Chondrocyte (in vitro differentiated cells): ENCODE measurements around the gene RPH3AL. TPM values are rescaled to one million over a fixed set of nuclear protein-coding genes. Genes with fewer than 3 reads are reported as not detected.

Source experiments
- DNase-seq: peaks from one replicate; pipeline ENCODE4 v3.0.0; 2021; ENCODE audit warnings: mixed read lengths, low spot score
- H3K27ac Mint-ChIP-seq: one replicate; pipeline ENCODE4 v1.8.0; 2021; ENCODE audit warnings: mild to moderate bottlenecking, moderate library complexity, mixed read lengths; ENCODE audit not compliant: unreplicated experiment
- H3K27me3 Mint-ChIP-seq: 2 replicates; pipeline ENCODE4 v1.8.0; 2021; ENCODE audit warnings: low read depth, mixed read lengths
- H3K36me3 Mint-ChIP-seq: 2 replicates; pipeline ENCODE4 v1.8.0; 2021; ENCODE audit warnings: low read depth, mixed read lengths
- H3K4me1 Mint-ChIP-seq: 2 replicates; pipeline ENCODE4 v1.8.0; 2021; ENCODE audit warnings: low read depth, mild to moderate bottlenecking, mixed read lengths
- H3K4me3 Mint-ChIP-seq: one replicate; pipeline ENCODE4 v1.8.0; 2021; ENCODE audit warnings: mild to moderate bottlenecking, moderate library complexity, mixed read lengths; ENCODE audit not compliant: unreplicated experiment
- H3K9me3 Mint-ChIP-seq: 2 replicates; pipeline ENCODE4 v1.8.0; 2021; ENCODE audit warnings: low read depth, mixed read lengths
- total RNA-seq: library from RNA; stranded (reverse); gene quantifications from 3 replicates; pipeline ENCODE4 v1.2.1, GENCODE V29; 2021
- TF ChIP-seq, protein P1 (sequence below): fragments of 200-600 bp; sonication (generic); IDR thresholded peaks from 2 replicates; pipeline ENCODE4 v1.5.0; 2021; ENCODE audit warnings: antibody characterized with exemption, mild to moderate bottlenecking, moderate library complexity

Gene RPH3AL
- total RNA-seq, 1 donor from 2014 or later = 4.1 TPM

DNA sequence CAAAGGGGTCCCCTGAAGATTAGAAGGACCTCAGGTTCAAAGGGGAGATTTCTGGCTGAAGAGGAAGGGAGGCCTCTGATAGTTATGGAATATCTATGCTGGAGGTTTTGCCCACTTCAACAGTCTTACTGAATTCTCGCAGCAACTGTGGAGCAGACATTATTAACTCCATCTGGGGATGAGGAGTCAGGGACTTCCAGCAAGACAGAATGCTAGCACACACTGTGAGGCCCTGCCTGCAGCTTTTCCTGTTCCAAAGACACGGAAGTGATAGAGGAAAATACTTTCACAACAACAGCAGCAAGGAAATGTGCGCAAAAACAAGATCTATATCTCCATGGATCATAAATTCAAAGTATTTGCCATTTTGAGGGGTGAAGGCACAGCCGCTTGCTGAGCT, 72.8 kb downstream of the RPH3AL start:
- TF ChIP-seq, protein P1, sequence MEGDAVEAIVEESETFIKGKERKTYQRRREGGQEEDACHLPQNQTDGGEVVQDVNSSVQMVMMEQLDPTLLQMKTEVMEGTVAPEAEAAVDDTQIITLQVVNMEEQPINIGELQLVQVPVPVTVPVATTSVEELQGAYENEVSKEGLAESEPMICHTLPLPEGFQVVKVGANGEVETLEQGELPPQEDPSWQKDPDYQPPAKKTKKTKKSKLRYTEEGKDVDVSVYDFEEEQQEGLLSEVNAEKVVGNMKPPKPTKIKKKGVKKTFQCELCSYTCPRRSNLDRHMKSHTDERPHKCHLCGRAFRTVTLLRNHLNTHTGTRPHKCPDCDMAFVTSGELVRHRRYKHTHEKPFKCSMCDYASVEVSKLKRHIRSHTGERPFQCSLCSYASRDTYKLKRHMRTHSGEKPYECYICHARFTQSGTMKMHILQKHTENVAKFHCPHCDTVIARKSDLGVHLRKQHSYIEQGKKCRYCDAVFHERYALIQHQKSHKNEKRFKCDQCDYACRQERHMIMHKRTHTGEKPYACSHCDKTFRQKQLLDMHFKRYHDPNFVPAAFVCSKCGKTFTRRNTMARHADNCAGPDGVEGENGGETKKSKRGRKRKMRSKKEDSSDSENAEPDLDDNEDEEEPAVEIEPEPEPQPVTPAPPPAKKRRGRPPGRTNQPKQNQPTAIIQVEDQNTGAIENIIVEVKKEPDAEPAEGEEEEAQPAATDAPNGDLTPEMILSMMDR = no peak
- Mint-ChIP-seq H3K27me3 (peaks cover 16% of the 10 kb centered on the region), H3K27ac (no peak overlapping the region), H3K36me3 (peaks cover 10% of the 10 kb centered on the region), H3K4me3 (no peak overlapping the region), H3K4me1 (peaks cover 5% of the 10 kb centered on the region), H3K9me3 (no peaks in the 10 kb centered on the region)
- no peak for DNase-seq

- Mint-ChIP-seq H3K27me3 (peaks cover 16% of the 10 kb centered on the region), H3K4me3 (no peak overlapping the region), H3K27ac (no peak overlapping the region), H3K9me3 (no peaks in the 10 kb centered on the region), H3K4me1 (peaks cover 5% of the 10 kb centered on the region), H3K36me3 (peaks cover 10% of the 10 kb centered on the region)
- TF ChIP-seq, protein P1 = no peak
- no peak for DNase-seq
Measured at GRCh38 chr17:279331-279730, 73.3 kb downstream of the RPH3AL start.

- Mint-ChIP-seq H3K9me3 (no peaks in the 10 kb centered on the region), H3K27ac (no peak overlapping the region), H3K4me3 (no peak overlapping the region), H3K36me3 (peaks cover 7% of the 10 kb centered on the region), H3K27me3 (peaks cover 11% of the 10 kb centered on the region), H3K4me1 (peaks cover 5% of the 10 kb centered on the region)
- TF ChIP-seq, protein P1 = no peak
- no peak for DNase-seq
Measured at GRCh38 chr17:278676-279059, 73.9 kb downstream of the RPH3AL start.

- H3K27ac Mint-ChIP-seq = no peak overlapping the region
- peaks cover 7% of the 10 kb centered on the region for H3K36me3 Mint-ChIP-seq
- DNase-seq = no peak
- TF ChIP-seq, protein P1 = no peak
- H3K4me3 Mint-ChIP-seq = no peak overlapping the region
- no peaks in the 10 kb centered on the region for H3K9me3 Mint-ChIP-seq
- peaks cover 11% of the 10 kb centered on the region for H3K27me3 Mint-ChIP-seq
- H3K4me1 Mint-ChIP-seq = peaks cover 5% of the 10 kb centered on the region
Measured at GRCh38 chr17:278055-278675, 74.4 kb downstream of the RPH3AL start.

DNA sequence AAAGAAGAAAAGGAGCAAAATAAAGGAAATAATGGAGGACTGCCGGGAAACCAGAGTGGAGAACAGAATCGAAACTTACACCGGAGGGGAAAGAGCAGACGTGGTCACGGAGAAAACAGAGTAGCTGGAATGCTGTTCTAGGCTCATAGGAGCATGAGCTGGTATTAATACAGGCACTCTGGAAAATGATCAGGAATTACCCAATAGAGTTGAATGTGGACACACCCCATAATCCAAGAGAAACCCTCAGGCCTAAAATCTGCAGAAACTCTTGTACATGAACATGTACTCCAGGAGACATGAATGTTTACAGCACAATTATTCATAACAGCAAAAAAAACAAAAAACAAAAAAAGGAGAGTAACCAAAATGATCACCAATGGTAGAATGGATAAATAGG, 77.7 kb downstream of the RPH3AL start:
- peaks cover 5% of the 10 kb centered on the region for H3K4me1 Mint-ChIP-seq
- no peak overlapping the region for H3K4me3 Mint-ChIP-seq

More for the DNA sequence above, 77.7 kb downstream of the RPH3AL start:
- TF ChIP-seq, protein P1 = no peak
- DNase-seq = no peak
- Mint-ChIP-seq H3K27me3 (peaks cover 2% of the 10 kb centered on the region), H3K36me3 (peaks cover 5% of the 10 kb centered on the region), H3K9me3 (peaks cover 5% of the 10 kb centered on the region), H3K27ac (no peak overlapping the region)
